T-helper 2 cell treated with Interferon-gamma antibody and Interleukin-4, amounts not matched to agents 5 μg/mL and 100 μg/mL, for 36 hours (primary cell): ENCODE data around the gene FHIT.

Experiments used
- DNase-seq: peaks from one replicate; pipeline ENCODE4 v3.0.0; 2021; ENCODE audit warnings: low spot score
- H3K27ac Mint-ChIP-seq: one replicate; pipeline ENCODE4 v1.8.0; 2021; ENCODE audit warnings: mild to moderate bottlenecking, mixed read lengths
- H3K27me3 Mint-ChIP-seq: one replicate; pipeline ENCODE4 v1.8.0; 2021; ENCODE audit warnings: low read depth, mixed read lengths
- H3K36me3 Mint-ChIP-seq: one replicate; pipeline ENCODE4 v1.8.0; 2021; ENCODE audit warnings: low read depth, mixed read lengths
- H3K4me1 Mint-ChIP-seq: one replicate; pipeline ENCODE4 v1.8.0; 2021; ENCODE audit warnings: low read depth, mixed read lengths
- H3K4me3 Mint-ChIP-seq: one replicate; pipeline ENCODE4 v1.8.0; 2022; ENCODE audit warnings: mild to moderate bottlenecking, moderate library complexity, mixed read lengths
- H3K9me3 Mint-ChIP-seq: one replicate; pipeline ENCODE4 v1.8.0; 2021; ENCODE audit warnings: mixed read lengths

FHIT gene

DNA sequence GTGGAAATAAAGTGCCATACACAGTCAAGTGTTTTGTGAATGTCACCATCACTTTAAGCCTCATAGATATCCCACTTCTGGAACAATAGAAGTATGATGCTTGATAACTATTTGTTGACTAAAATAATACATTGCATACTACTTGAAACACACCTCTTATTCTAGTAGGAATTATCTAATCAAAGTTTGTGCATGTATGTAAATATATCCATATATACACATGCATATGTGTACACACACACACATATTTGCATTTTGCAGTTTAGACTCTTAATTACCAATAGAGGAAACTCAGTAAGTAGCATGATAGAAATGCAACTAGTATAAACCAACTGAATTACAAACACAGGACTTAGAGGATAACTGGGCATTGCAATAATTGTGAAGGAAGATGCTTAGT is 1084.1 kb downstream of the FHIT start:
- no peak for DNase-seq
- H3K4me3 Mint-ChIP-seq, result no peak overlapping the region
- no peaks in the 10 kb centered on the region for H3K4me1 Mint-ChIP-seq
- no peaks in the 10 kb centered on the region for H3K9me3 Mint-ChIP-seq
- no peak overlapping the region for H3K27ac Mint-ChIP-seq
- no peaks in the 10 kb centered on the region for H3K27me3 Mint-ChIP-seq
- H3K36me3 Mint-ChIP-seq, result no peaks in the 10 kb centered on the region

DNA sequence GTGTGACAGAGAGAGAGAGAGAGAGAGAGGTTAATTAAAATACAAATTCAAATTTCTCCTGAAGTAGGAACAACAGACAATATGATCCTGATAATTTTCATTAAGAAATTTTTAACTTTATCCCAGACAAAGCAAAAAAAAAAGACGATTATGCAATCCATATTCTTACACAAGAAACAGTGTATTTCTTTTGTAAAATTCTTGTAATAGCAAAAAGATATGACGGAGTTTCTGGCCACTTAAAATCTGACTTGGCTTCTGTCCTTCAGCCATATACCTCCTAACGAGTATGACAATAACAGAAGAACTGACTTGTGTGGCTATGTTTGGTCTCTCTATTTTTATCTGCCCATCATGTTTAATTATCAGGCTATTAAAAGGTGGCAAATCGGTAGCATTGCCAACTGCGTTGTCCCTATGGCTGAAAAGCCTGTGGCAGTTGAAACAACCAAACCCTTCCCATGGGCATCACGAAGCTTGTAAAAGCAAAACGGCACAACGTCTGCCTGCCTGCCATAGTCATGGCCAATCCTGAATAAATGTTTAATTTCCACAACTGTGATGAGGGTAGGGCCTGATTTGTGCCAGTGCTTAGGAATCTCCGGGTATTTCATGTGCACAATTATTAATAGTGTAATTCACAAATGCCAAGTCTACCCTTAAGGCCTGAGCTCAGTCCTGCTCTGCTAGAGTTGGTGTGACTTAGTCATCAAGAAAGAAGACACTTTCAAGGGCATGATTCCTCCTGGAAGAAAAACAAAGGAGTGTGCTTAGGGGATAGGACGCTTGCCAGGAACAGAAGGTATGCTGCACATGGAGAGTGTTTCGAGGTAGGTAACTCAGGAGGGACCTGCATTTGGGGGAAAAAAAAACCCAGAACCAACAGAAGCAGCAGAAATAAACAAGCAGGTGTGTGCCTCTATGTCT is 1090.2 kb downstream of the FHIT start:
- H3K27me3 Mint-ChIP-seq, result no peaks in the 10 kb centered on the region
- no peak overlapping the region for H3K27ac Mint-ChIP-seq
- H3K36me3 Mint-ChIP-seq, result no peaks in the 10 kb centered on the region
- no peaks in the 10 kb centered on the region for H3K9me3 Mint-ChIP-seq
- no peak overlapping the region for H3K4me3 Mint-ChIP-seq
- H3K4me1 Mint-ChIP-seq, result peaks cover 6% of the 10 kb centered on the region
- no peak for DNase-seq

DNA sequence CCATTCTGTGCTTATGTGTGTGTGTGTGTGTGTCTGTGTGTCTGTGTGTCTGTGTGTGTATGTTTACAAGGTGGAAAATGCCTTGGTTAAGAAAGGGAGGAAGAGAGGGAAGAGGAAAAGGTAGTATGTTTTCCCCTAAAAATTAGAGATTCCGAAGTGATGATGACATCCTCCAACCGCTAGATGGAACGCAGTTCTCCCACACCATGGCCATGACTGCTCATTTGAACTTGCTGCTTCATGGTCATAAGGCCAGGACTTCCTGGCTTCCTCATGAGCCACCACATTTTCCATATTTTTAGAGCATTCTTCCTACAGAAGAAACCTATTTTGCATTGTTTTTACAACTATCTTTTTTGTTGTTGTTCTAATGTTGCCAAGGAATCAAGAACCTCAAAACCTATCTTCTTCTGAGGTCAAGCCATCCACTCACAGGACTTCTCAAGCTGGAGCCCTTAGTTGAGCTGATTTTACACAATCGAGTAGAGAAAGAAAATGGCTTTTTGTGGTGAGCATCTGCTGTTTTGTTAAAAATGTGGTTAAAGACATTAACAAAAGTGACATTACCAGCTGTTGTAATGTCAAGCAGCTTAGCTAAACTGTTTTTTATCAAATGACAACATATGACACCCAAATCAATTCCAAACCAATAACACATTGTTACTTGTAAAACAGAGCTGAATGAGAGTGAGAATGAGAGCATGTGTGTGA is 1091.0 kb downstream of the FHIT start:
- H3K4me1 Mint-ChIP-seq, result peaks cover 6% of the 10 kb centered on the region
- no peak overlapping the region for H3K27ac Mint-ChIP-seq
- H3K4me3 Mint-ChIP-seq, result no peak overlapping the region

DNA sequence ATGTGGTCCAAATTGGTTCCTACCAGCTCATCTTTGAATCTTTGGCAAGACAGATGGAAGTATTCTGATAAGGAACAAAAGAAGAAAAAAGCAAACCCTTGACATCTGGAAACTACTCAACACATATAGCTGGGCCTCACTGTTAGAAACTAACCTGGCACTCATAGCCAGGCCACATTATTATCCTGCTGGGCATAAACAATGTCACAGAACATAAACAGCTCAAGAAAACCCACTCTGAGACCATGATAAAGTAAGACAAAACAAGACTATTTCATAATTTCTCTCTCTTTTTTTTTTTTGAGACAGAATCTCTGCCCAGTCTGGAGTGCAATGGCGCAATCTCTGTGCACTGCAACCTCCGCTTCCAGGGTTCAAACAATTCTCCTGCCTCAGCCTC is 1093.2 kb downstream of the FHIT start:
- Mint-ChIP-seq H3K9me3 (no peaks in the 10 kb centered on the region), H3K27me3 (no peaks in the 10 kb centered on the region), H3K36me3 (no peaks in the 10 kb centered on the region), H3K4me1 (peaks cover 6% of the 10 kb centered on the region), H3K27ac (no peak overlapping the region), H3K4me3 (no peak overlapping the region)
- DNase-seq, result no peak

More for the DNA sequence above, 1091.0 kb downstream of the FHIT start:
- no peaks in the 10 kb centered on the region for H3K36me3 Mint-ChIP-seq
- DNase-seq, result no peak
- H3K27me3 Mint-ChIP-seq, result no peaks in the 10 kb centered on the region
- no peaks in the 10 kb centered on the region for H3K9me3 Mint-ChIP-seq

DNA sequence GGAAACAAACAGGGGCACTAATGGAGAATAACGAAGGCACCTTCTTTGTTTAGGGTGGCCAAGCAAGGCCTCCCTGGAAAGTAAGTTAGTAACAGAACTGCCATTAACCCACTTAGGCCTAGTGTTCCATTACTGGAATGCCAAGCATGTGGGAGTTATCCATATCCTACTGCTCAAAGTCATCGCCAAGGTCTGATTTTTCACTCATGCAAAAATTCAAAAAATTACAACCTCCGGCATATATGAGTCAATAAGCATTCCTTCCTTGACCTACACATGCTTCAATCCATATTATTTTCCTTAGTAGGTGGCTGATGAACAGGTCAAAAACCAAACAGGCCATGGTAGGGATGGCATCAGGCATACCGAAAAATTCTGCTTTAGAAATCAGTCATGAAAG is 1097.2 kb downstream of the FHIT start:
- Mint-ChIP-seq H3K4me3 (no peak overlapping the region), H3K9me3 (no peaks in the 10 kb centered on the region), H3K4me1 (no peaks in the 10 kb centered on the region), H3K27ac (no peak overlapping the region), H3K36me3 (no peaks in the 10 kb centered on the region), H3K27me3 (no peaks in the 10 kb centered on the region)
- DNase-seq, result no peak

DNA sequence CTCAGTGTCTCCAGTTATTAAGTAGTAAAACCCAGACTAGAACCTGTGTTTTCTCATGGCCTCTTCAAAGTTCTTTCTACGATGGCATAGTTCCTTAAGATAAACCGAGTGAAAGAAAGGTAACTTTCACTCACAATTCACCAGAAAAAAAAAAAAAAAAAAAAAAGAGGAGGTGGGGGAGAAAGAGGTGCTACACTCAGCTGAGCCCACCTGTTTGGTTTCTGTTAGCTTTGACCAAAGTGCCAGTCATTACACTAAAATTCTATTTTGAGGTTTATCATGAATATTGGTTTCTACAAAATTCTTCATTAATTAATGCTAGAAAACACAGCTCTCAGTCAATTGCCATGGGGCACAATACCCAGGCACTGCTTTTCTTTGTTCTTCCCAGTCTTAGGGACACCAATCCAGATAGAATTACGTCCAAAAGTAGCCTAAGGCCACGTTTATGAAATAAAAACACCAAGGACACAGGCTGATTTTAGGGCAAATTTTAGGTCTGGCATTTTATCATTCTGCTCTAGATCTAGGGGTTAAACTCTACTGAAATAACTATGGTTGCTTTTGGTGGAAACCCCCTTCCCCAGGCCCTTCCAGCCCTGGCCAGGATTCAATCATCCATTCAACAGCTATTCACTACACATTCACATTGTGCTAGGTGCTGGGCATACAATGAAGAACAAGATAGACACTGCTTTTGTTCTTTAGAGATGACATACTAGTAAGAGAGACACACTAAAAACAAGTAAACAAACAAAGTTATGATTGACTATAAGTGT is 1097.8 kb downstream of the FHIT start:
- no peaks in the 10 kb centered on the region for H3K9me3 Mint-ChIP-seq
- H3K27me3 Mint-ChIP-seq, result no peaks in the 10 kb centered on the region
- H3K4me3 Mint-ChIP-seq, result no peak overlapping the region
- no peaks in the 10 kb centered on the region for H3K36me3 Mint-ChIP-seq
- no peaks in the 10 kb centered on the region for H3K4me1 Mint-ChIP-seq
- no peak for DNase-seq
- H3K27ac Mint-ChIP-seq, result no peak overlapping the region

DNA sequence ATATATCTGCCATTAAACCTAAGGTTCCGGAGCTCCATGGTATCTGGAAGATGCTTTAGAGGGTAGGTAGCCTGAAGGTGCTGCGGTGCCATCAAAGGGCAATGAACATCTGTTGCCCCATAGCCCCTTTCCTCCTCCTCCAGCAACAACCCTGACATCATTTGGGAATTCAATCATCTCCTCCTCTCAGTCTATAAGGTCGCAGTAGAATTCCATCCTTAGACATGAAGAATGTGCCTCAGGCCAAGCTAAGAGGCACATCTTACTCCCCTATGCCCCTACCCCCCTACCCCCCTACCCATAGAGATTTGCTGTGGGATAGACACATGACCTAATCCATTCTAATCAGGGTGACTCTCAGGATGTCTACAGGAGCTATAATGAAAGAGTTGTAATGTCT is 1101.8 kb downstream of the FHIT start:
- Mint-ChIP-seq H3K4me3 (no peak overlapping the region), H3K4me1 (peaks cover 10% of the 10 kb centered on the region), H3K36me3 (no peaks in the 10 kb centered on the region), H3K9me3 (no peaks in the 10 kb centered on the region), H3K27ac (no peak overlapping the region), H3K27me3 (no peaks in the 10 kb centered on the region)
- no peak for DNase-seq

DNA sequence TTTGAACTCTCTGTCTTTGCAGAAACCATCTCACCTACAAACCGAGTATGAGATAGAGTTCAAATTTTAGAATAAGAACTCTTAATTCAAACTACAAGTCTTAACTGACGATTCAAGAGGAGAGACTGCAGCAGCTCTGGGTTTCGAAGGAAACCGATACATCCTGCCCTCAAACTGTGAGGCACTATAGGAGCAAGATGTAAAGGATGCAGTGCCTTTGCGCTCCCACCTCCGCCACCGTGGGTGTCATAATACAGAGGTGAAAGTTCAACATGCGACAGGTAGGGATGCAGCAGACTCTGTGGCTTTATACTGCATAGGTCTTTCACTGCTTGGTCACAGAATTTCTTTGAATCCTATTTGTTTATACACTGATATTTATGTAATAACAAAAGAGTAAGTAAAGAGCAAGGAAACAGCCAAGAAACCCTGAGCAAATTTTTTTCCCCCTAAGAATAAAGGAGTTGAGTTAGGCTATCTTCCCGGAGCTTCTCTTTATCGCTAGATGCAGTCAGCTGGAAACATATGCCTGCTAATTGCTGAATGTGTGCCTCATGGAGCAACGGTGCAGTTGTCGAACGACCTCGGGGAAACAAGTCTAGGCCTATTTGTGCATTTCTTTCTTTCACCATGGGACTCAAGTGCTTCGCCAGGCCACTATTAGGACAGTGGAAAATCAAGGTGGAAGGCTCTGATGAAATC is 1103.9 kb downstream of the FHIT start:
- peak overlapping the region; percentile 27 for H3K4me3 Mint-ChIP-seq
- DNase-seq, result peak; percentile 6
- H3K9me3 Mint-ChIP-seq, result no peaks in the 10 kb centered on the region
- H3K27ac Mint-ChIP-seq, result no peak overlapping the region
- H3K27me3 Mint-ChIP-seq, result no peaks in the 10 kb centered on the region
- H3K4me1 Mint-ChIP-seq, result peaks cover 10% of the 10 kb centered on the region
- H3K36me3 Mint-ChIP-seq, result no peaks in the 10 kb centered on the region

DNA sequence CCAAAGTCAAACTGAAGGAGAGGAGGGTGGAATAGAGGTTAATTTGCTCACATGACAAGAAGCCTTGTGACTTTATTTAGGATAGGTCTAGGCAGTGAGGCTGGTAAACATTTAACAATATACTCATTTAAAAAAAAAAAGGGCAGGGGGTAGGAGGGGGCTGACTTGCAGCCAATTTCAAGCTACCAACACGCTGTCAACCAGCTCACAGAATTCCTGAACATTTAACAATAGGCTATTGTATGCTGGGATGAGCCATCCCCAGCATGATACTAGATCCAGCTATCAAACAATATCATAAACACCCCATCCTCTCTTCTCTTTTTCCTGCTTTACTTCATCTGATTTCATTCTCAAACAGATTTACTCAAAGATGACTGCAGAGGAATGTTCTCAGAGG is 1105.1 kb downstream of the FHIT start:
- Mint-ChIP-seq H3K4me3 (no peak overlapping the region), H3K27ac (no peak overlapping the region), H3K27me3 (no peaks in the 10 kb centered on the region), H3K9me3 (no peaks in the 10 kb centered on the region), H3K36me3 (no peaks in the 10 kb centered on the region), H3K4me1 (peaks cover 10% of the 10 kb centered on the region)
- DNase-seq, result no peak

DNA sequence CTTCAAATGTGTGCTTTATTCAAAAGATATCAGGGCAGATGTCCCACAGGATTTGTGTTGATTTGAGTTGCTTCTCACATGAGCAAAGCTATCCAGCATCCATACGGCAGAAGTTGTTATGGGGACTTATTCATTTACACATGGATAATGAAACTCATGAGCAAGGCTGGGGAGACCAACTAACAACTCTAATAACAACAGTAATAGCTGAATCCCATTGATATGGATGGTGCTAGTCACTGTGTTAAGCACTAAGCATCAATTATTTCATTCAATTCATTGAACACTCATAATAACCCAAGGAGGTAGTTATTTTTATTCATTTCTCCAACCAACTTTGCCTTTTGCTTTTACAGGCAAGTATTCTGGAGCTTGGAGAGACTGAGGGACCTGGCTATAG is 1107.2 kb downstream of the FHIT start:
- H3K27me3 Mint-ChIP-seq, result no peaks in the 10 kb centered on the region
- H3K36me3 Mint-ChIP-seq, result no peaks in the 10 kb centered on the region
- H3K4me3 Mint-ChIP-seq, result no peak overlapping the region
- no peak for DNase-seq
- peaks cover 10% of the 10 kb centered on the region for H3K4me1 Mint-ChIP-seq
- H3K9me3 Mint-ChIP-seq, result no peaks in the 10 kb centered on the region
- no peak overlapping the region for H3K27ac Mint-ChIP-seq

DNA sequence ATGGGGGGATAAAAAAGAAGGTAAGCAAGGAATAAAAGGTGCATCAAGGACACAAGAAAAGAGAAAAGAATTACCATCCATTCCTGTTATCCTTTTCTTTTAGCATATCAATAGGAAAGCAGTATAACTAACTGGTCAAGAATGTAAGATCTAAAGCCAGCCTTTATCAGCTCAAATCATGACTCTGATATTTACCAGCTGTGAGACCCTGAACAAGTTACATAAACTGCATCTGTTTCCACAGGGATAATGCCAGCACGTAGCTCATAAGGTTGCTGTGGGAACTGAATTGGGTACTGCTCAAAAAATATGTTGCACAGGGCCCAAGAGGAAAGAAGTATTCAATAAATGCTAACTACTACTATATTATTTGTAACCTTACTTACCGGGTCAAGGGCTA is 1109.2 kb downstream of the FHIT start:
- no peaks in the 10 kb centered on the region for H3K9me3 Mint-ChIP-seq

DNA sequence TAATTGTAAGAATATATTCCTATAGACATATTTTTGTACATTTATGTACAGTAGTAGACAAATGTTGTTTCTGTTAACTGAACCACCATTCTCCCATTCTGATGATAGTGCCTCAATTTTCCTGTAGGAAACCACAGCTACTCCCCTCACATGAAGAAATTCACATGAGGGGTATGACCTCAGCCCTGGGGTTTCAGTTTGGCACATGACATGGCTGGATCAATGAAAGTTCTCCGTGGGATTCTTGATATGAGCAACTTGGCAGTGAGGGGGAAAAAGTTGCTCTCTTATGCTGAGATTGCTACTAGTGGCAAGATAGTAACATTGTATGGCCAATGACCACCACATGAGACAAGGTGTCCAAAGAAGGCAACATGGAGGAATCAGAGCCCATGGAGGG is 1111.1 kb downstream of the FHIT start:
- Mint-ChIP-seq H3K27me3 (no peaks in the 10 kb centered on the region), H3K4me1 (no peaks in the 10 kb centered on the region), H3K4me3 (no peak overlapping the region), H3K27ac (no peak overlapping the region), H3K9me3 (no peaks in the 10 kb centered on the region), H3K36me3 (no peaks in the 10 kb centered on the region)
- no peak for DNase-seq

More for the DNA sequence above, 1109.2 kb downstream of the FHIT start:
- no peaks in the 10 kb centered on the region for H3K27me3 Mint-ChIP-seq
- no peak overlapping the region for H3K27ac Mint-ChIP-seq
- no peak for DNase-seq
- no peaks in the 10 kb centered on the region for H3K36me3 Mint-ChIP-seq
- H3K4me3 Mint-ChIP-seq, result no peak overlapping the region
- peaks cover 6% of the 10 kb centered on the region for H3K4me1 Mint-ChIP-seq

DNA sequence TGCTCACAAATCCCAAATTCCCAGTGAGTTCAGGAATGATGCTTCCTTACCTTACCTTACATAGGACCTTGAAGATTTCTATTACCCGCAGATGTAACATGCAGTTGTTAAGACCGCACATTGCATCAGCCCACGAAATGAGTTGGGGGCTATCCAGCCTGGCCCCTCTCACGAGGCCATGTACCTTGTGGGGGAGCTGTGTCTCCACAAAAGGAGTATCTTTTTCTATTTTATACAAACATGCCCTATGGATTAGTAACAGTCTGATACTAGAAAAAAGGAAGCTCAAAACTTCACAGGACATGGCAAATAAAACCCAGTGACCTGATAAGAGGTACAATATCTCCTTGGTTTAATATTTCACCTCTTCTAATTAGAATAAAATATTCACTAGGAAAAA is 1114.7 kb downstream of the FHIT start:
- Mint-ChIP-seq H3K4me3 (no peak overlapping the region), H3K4me1 (peaks cover 3% of the 10 kb centered on the region), H3K27ac (no peak overlapping the region), H3K9me3 (peaks cover 7% of the 10 kb centered on the region), H3K27me3 (no peaks in the 10 kb centered on the region), H3K36me3 (peaks cover 3% of the 10 kb centered on the region)
- DNase-seq, result no peak
